A204.1 (cell line): ENCODE measurements around the gene PRKCB.

ENCODE experiments used
- FAIRE-seq: peaks from 2 replicates; lab custom pipeline; 2012; peaks lifted over from hg19 to GRCh38; lab: Jason Lieb, UNC

Gene PRKCB

GRCh38 chr16:23835390-23836077 is at the start of gene PRKCB:
TSS of gene PRKCB (plus strand) at chr16:23835983.
- no peak for FAIRE-seq

- FAIRE-seq: no peak
Observed at GRCh38 chr16:23786964-23787561, 48.7 kb upstream of the PRKCB start.

GRCh38 chr16:23788685-23789084 is 47.1 kb upstream of the PRKCB start:
- FAIRE-seq: no peak

- FAIRE-seq: no peak
Observed at GRCh38 chr16:23795378-23795777, 40.4 kb upstream of the PRKCB start.

GRCh38 chr16:23796941-23797340 is 38.8 kb upstream of the PRKCB start:
- no peak for FAIRE-seq

- FAIRE-seq: no peak
Observed at GRCh38 chr16:23801378-23801777, 34.4 kb upstream of the PRKCB start.

- FAIRE-seq: no peak
Observed at GRCh38 chr16:23802776-23803175, 33.0 kb upstream of the PRKCB start.

GRCh38 chr16:23803591-23804123 is 32.1 kb upstream of the PRKCB start:
- no peak for FAIRE-seq

GRCh38 chr16:23807028-23807427 is 28.8 kb upstream of the PRKCB start:
- FAIRE-seq: no peak

- FAIRE-seq: no peak
Observed at GRCh38 chr16:23821467-23821866, 14.3 kb upstream of the PRKCB start.

GRCh38 chr16:23821875-23822688 is 13.7 kb upstream of the PRKCB start:
- FAIRE-seq: no peak

GRCh38 chr16:23823475-23824384 is 12.1 kb upstream of the PRKCB start:
- FAIRE-seq: no peak

- no peak for FAIRE-seq
Observed at GRCh38 chr16:23824909-23825308, 10.9 kb upstream of the PRKCB start.

GRCh38 chr16:23826528-23827045 is 9.2 kb upstream of the PRKCB start:
- FAIRE-seq: no peak

- no peak for FAIRE-seq
Observed at GRCh38 chr16:23827057-23827456, 8.7 kb upstream of the PRKCB start.

GRCh38 chr16:23829454-23829853 is 6.3 kb upstream of the PRKCB start:
- FAIRE-seq: no peak

GRCh38 chr16:23830276-23830675 is 5.5 kb upstream of the PRKCB start:
- no peak for FAIRE-seq

- no peak for FAIRE-seq
Observed at GRCh38 chr16:23832882-23833281, 2.9 kb upstream of the PRKCB start.

- no peak for FAIRE-seq
Observed at GRCh38 chr16:23833504-23833903, 2.3 kb upstream of the PRKCB start.

- FAIRE-seq: no peak
Observed at GRCh38 chr16:23833960-23834685, 1.7 kb upstream of the PRKCB start.

GRCh38 chr16:23836078-23836403 is 258 bp downstream of the PRKCB start:
- FAIRE-seq: no peak
